ENCODE measurements around the gene ZC3H13. TPM values are rescaled to one million over a fixed set of nuclear protein-coding genes. Genes with fewer than 3 reads are reported as not detected.
"Not testable (repeated sequence)": the region's sequence is repeated elsewhere in the genome, so short reads cannot be mapped to it uniquely, and the experiment has no call there.

Gene ZC3H13
- total RNA-seq, 1 donor from 2014 or later: 62.3 TPM

DNA sequence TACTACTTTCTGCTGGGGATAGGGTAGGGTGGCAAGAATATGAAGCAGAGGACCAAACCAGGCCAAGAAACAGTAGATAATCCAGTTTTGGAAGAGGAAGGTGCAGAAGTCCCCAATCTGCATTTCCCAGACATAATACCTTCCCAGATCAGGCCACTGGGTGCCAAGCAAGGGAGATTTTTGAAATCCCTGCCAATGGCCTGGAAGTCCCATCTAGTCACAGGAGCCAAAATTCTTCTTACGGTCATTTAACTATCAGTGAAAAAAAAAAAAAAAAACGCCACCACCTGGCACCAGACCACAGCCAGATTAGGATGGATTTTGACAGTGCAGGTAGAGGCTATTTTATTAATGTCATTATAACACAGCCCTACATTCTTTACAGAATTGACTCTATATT, 57.8 kb downstream of the ZC3H13 start:
- no peak overlapping the region for H3K27ac Mint-ChIP-seq
- DNase-seq (ENCODE audit: extremely low spot score, unreplicated experiment): no peak
- peaks cover 29% of the 10 kb centered on the region for H3K36me3 Mint-ChIP-seq
- no peaks in the 10 kb centered on the region for H3K27me3 Mint-ChIP-seq
- no peaks in the 10 kb centered on the region for H3K4me1 Mint-ChIP-seq (ENCODE audit: unreplicated experiment)
- TF ChIP-seq CTCF (conservative IDR thresholded peaks at IDR 0.05): no peak
- H3K9me3 Mint-ChIP-seq: no peaks in the 10 kb centered on the region
- H3K4me3 Mint-ChIP-seq: no peak overlapping the region

- H3K4me1 Mint-ChIP-seq (ENCODE audit: unreplicated experiment): no peaks in the 10 kb centered on the region
- peaks cover 46% of the 10 kb centered on the region for H3K36me3 Mint-ChIP-seq
- H3K4me3 Mint-ChIP-seq: no peak overlapping the region
- H3K27me3 Mint-ChIP-seq: no peaks in the 10 kb centered on the region
- DNase-seq (ENCODE audit: extremely low spot score, unreplicated experiment): no peak
- no peak for TF ChIP-seq CTCF (conservative IDR thresholded peaks at IDR 0.05)
- H3K27ac Mint-ChIP-seq: no peak overlapping the region
- no peaks in the 10 kb centered on the region for H3K9me3 Mint-ChIP-seq
Measured at GRCh38 chr13:45989607-45990006, 62.9 kb downstream of the ZC3H13 start.

DNA sequence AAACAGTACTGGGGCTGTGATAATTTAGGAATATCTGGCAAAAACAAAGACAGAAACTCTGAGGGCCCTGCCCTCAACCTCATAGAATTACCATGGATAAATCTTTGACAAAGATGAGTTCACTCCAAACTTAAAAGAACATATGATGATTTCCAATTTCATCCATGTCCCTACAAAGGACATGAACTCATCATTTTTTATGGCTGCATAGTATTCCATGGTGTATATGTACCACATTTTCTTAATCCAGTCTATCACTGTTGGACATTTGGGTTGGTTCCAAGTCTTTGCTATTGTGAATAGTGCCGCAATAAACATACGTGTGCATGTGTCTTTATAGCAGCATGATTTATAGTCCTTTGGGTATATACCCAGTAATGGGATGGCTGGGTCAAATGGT, 71.4 kb downstream of the ZC3H13 start:
- H3K4me3 Mint-ChIP-seq; H3K27ac Mint-ChIP-seq; H3K4me1 Mint-ChIP-seq (ENCODE audit: unreplicated experiment); H3K27me3 Mint-ChIP-seq; DNase-seq (ENCODE audit: extremely low spot score, unreplicated experiment); H3K9me3 Mint-ChIP-seq: not testable (repeated sequence)
- peaks cover 56% of the 10 kb centered on the region for H3K36me3 Mint-ChIP-seq

DNA sequence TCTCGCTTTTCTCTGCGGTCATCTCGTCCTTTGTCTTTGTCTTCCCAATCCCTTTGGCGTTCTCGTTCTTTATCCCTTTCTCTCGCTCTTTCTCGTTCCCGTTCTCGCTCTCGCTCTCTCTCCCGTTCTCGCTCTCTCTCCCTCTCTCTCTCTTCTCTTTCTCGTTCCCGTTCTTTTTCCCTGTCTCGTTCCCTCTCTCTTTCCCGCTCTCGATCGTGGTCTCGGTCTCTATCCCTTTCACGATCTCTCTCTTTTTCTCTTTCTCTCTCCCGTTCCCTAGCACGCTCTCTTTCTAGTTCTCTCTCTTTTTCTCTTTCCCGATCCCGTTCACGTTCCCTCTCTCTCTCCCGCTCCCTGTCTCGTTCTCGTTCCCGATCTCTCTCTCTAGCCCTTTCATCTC, 77.2 kb downstream of the ZC3H13 start:
- Mint-ChIP-seq H3K27ac (no peak overlapping the region), H3K4me3 (no peak overlapping the region), H3K9me3 (no peaks in the 10 kb centered on the region), H3K36me3 (peaks cover 46% of the 10 kb centered on the region), H3K4me1 (ENCODE audit: unreplicated experiment) (no peaks in the 10 kb centered on the region), H3K27me3 (no peaks in the 10 kb centered on the region)
- TF ChIP-seq CTCF (conservative IDR thresholded peaks at IDR 0.05): no peak
- no peak for DNase-seq (ENCODE audit: extremely low spot score, unreplicated experiment)

DNA sequence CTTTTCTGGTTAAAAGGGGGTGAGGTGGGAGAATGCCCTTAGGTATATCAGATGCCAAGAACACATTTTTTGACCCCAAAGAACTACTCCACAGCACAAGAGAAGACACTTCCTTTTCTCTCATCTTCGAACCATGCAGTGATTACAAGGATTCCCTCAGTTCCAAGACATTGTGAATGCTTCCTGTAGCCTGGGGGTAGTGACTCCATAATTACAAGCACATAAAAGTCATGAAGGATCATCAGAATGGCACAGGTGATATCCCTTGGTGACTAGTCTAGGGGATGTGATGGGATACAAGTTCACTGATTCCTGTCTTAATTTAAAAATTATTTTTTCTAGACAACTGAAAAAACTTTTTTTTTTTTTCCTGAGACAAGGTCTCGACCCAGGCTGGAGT, 78.0 kb downstream of the ZC3H13 start:
- H3K27ac Mint-ChIP-seq: no peak overlapping the region
- H3K4me3 Mint-ChIP-seq: no peak overlapping the region
- no peaks in the 10 kb centered on the region for H3K4me1 Mint-ChIP-seq (ENCODE audit: unreplicated experiment)
- H3K9me3 Mint-ChIP-seq: no peaks in the 10 kb centered on the region
- no peak for TF ChIP-seq CTCF (conservative IDR thresholded peaks at IDR 0.05)
- H3K36me3 Mint-ChIP-seq: peaks cover 46% of the 10 kb centered on the region
- DNase-seq (ENCODE audit: extremely low spot score, unreplicated experiment): no peak
- no peaks in the 10 kb centered on the region for H3K27me3 Mint-ChIP-seq

DNA sequence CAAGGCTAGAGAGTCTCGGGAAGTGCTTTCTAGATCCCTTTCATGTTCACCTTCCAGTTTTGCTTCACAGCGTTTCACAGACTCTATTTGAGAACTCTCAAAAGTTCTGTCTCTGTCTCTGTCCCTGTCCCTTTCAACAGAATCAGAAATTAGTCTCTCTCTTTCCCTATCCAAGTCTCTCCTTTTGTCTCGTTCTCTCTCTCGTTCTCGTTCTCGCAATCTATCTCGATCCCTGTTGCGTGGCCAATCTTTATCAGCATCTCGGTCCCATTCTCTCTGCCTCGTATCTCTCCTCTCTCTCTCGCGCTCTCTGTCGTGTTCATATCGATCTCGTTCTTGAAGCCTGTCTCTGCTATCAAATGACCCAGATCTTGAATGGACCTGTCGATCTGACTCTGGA, 85.0 kb downstream of the ZC3H13 start:
- H3K27me3 Mint-ChIP-seq: no peaks in the 10 kb centered on the region
- H3K36me3 Mint-ChIP-seq: peaks cover 37% of the 10 kb centered on the region
- no peak overlapping the region for H3K27ac Mint-ChIP-seq
- H3K4me3 Mint-ChIP-seq: no peak overlapping the region
- no peak for TF ChIP-seq CTCF (conservative IDR thresholded peaks at IDR 0.05)
- H3K9me3 Mint-ChIP-seq: no peaks in the 10 kb centered on the region
- H3K4me1 Mint-ChIP-seq (ENCODE audit: unreplicated experiment): no peaks in the 10 kb centered on the region
- DNase-seq (ENCODE audit: extremely low spot score, unreplicated experiment): no peak

Measured in type B pancreatic cell (in vitro differentiated cells).